K562 (cell line): Measurements from ENCODE around the gene ARHGEF3. TPM values are rescaled to one million over a fixed set of nuclear protein-coding genes. Genes with fewer than 3 reads are reported as not detected.

Experiments
- ATAC-seq: fragments of 200-7000 bp; cut with Tn5 transposase; 3 replicates; pipeline ENCODE4 v1.9.1; 2020; ENCODE audit warnings: moderate library complexity
- BruUV-seq: library from RNA; stranded (reverse); fragments of 400-500 nt; replicated peaks from 2 replicates; lab custom pipeline; 2021; lab: Mats Ljungman, UMichigan
- CTCF ChIA-PET: fragments of 300-600 bp; formaldehyde crosslinking; extraction: SDS; loops from one replicate; lab custom pipeline; 2021; ENCODE audit warnings: low intra/inter-chr PET ratio; lab: Yijun Ruan, JAX
- POLR2A ChIA-PET: fragments of 300-600, 350-650 bp; sonication (Branson Sonifier 250); formaldehyde crosslinking; extraction: SDS; loops from one replicate; lab custom pipeline; 2021; ENCODE audit warnings: antibody characterized with exemption, inconsistent platforms; lab: Yijun Ruan, JAX
- DNase-seq, 4 experiments: peaks; one replicate each; pipeline versions ENCODE4 v3.0.0 to v3.0.0-alpha.2; 2011 to 2018; ENCODE audit warnings: low spot score in 3 of 4, mixed read lengths in 3 of 4; ENCODE audit errors: extremely low read depth in 1 of 4
- FAIRE-seq: peaks from 2 replicates; lab custom pipeline; 2011; peaks lifted over from hg19 to GRCh38; lab: Jason Lieb, UNC
- H2AFZ ChIP-seq: 2 replicates; pipeline ENCODE4 v1.6.0; 2011; ENCODE audit warnings: low read depth, low read length, control low read depth, inconsistent platforms
- H3K27ac ChIP-seq: fragments of 200-600 bp; 3 replicates; pipeline ENCODE4 v1.8.0; 2011; ENCODE audit warnings: low read depth, mild to moderate bottlenecking, control low read depth, inconsistent platforms, low read length, moderate library complexity, mixed read lengths; ENCODE audit errors: extremely low read depth
- H3K27me3 ChIP-seq, 2 experiments: fragments of 300-600 bp in 1 of 2; 2 replicates in 1 of 2; 3 replicates in 1 of 2; pipeline versions ENCODE4 v1.6.0 to v1.8.0; 2011; ENCODE audit warnings: inconsistent platforms in 2 of 2, low read length in 2 of 2, mild to moderate bottlenecking in 1 of 2, mixed read lengths in 1 of 2, moderate library complexity in 1 of 2; ENCODE audit not compliant: control insufficient read depth in 2 of 2, insufficient read depth in 2 of 2
- H3K36me3 ChIP-seq: fragments of 300-600 bp; 3 replicates; pipeline ENCODE4 v1.8.0; 2011; ENCODE audit warnings: mild to moderate bottlenecking, low read length, inconsistent platforms; ENCODE audit not compliant: control insufficient read depth, insufficient read depth
- H3K4me1 ChIP-seq, 2 experiments: fragments of 200-600 bp in 1 of 2; replicated peaks in 1 of 2; 2 replicates in 1 of 2; 3 replicates in 1 of 2; pipeline versions ENCODE4 v1.5.1 to v1.8.0; 2011; ENCODE audit warnings: inconsistent platforms in 2 of 2, low read length in 2 of 2, mild to moderate bottlenecking in 1 of 2, mixed read lengths in 1 of 2, moderate library complexity in 1 of 2; ENCODE audit not compliant: control insufficient read depth in 2 of 2, insufficient read depth in 2 of 2
- H3K4me2 ChIP-seq: 2 replicates; pipeline ENCODE4 v1.6.1; 2011; ENCODE audit warnings: low read length, control low read depth, inconsistent platforms, mixed read lengths; ENCODE audit not compliant: insufficient read depth
- H3K4me3 ChIP-seq: fragments of 200-600 bp; sonication (generic), shearing (Covaris generic); 2 replicates; pipeline ENCODE4 v1.5.1; 2016; ENCODE audit warnings: control low read depth, inconsistent platforms
- H3K79me2 ChIP-seq: fragments of 200-600 bp; 3 replicates; pipeline ENCODE4 v1.8.0; 2011; ENCODE audit warnings: low read length, inconsistent platforms; ENCODE audit not compliant: control insufficient read depth, insufficient read depth
- H3K9ac ChIP-seq, 2 experiments: 2 replicates each; pipeline versions ENCODE4 v1.6.0 to v1.6.1; 2011; ENCODE audit warnings: low read depth in 2 of 2, low read length in 2 of 2, control low read depth in 1 of 2, inconsistent platforms in 1 of 2, mild to moderate bottlenecking in 1 of 2, mixed read lengths in 1 of 2; ENCODE audit not compliant: insufficient read depth in 1 of 2
- H3K9me1 ChIP-seq: one replicate; pipeline ENCODE4 v1.6.0; 2011; ENCODE audit warnings: inconsistent platforms, mild to moderate bottlenecking, low read length, moderate library complexity; ENCODE audit not compliant: control insufficient read depth, insufficient read depth
- H3K9me3 ChIP-seq: replicated peaks from 2 replicates; pipeline ENCODE4 v1.5.1; 2011; ENCODE audit warnings: low read depth, low read length, inconsistent platforms; ENCODE audit not compliant: control insufficient read depth, insufficient read depth
- H4K20me1 ChIP-seq: replicated peaks from 2 replicates; pipeline ENCODE4 v1.6.1; 2011; ENCODE audit warnings: low read length, inconsistent platforms, mixed read lengths; ENCODE audit not compliant: control insufficient read depth, insufficient read depth
- CBX1 ChIP-seq: sonication (generic); IDR thresholded peaks from 2 replicates; pipeline ENCODE4 v1.6.1; 2016; ENCODE audit warnings: antibody characterized with exemption, low read depth, mild to moderate bottlenecking
- EP300 ChIP-seq: IDR thresholded peaks from 2 replicates; pipeline ENCODE4 v1.6.1; 2012; ENCODE audit warnings: low read length, improper control_type of control experiment
- GTF2A2 ChIP-seq: IDR thresholded peaks from 2 replicates; pipeline ENCODE4 v1.6.1; 2016; ENCODE audit warnings: mild to moderate bottlenecking, missing genetic modification characterization, missing compliant biosample characterization
- GTF2E2 ChIP-seq: fragments of 200-800 bp; sonication (Bioruptor generic); IDR thresholded peaks from 2 replicates; pipeline ENCODE4 v1.6.1; 2016; ENCODE audit warnings: missing genetic modification characterization, missing compliant biosample characterization
- HSF4 ChIP-seq: fragments of 250-450 bp; sonication (Bioruptor Pico); IDR thresholded peaks from 2 replicates; pipeline ENCODE4 v2.1.2; 2022; ENCODE audit warnings: mild to moderate bottlenecking, moderate library complexity, borderline replicate concordance
- SMC3 ChIP-seq: conservative IDR thresholded peaks from 2 replicates; pipeline ENCODE4 v1.6.1; 2011; ENCODE audit warnings: low read depth, low read length, improper control_type of control experiment; ENCODE audit not compliant: insufficient read depth
- ZBTB34 ChIP-seq: fragments of 250-450 bp; sonication (Bioruptor Pico); IDR thresholded peaks from 2 replicates; pipeline ENCODE4 v1.8.0; 2021; ENCODE audit warnings: mild to moderate bottlenecking, moderate library complexity
- ZKSCAN3 ChIP-seq: fragments of 250-450 bp; sonication (Bioruptor Pico); IDR thresholded peaks from 2 replicates; pipeline ENCODE4 v1.4.0; 2020
- ZNF696 ChIP-seq: fragments of 250-450 bp; sonication (Bioruptor Pico); conservative IDR thresholded peaks from 2 replicates; pipeline ENCODE4 v1.4.0; 2020; ENCODE audit warnings: mild to moderate bottlenecking, moderate library complexity
- WGBS: fragments of 100-300 bp; shearing (Covaris generic); methylation state at CpG from one replicate; pipeline ENCODE4 v1.1.6; 2016; ENCODE audit warnings: low coverage, mixed read lengths; ENCODE audit not compliant: insufficient coverage; ENCODE audit errors: missing lambda C conversion rate; 5-methylcytosine and 5-hydroxymethylcytosine counted together
- in situ Hi-C: fragments of 300-500 bp; cut with MboI; formaldehyde crosslinking; loops from 4 replicates; pipeline ENCODE4 v1.15.0; 2018; ENCODE audit warnings: inconsistent platforms, mixed read lengths
- intact Hi-C: fragments of 100-400 bp; cut with micrococcal nuclease; formaldehyde crosslinking; loops from 2 replicates; pipeline ENCODE4 v1.14.2; 2022
- polyA plus RNA-seq, 8 experiments: library from polyadenylated mRNA; depleted of rRNA in 4 of 8; stranded (reverse) in 5 of 8; unstranded in 3 of 8; fragments of >200 nt; fragmentation: Nextera tagmentation in 2 of 8; fragmentation: Illumina TruSeq in 1 of 8; extraction: Ambion mirVana in 2 of 8; extraction: Trizol in 1 of 8; gene quantifications; 2 replicates each; pipeline versions ENCODE4 v1.2.1 to v1.2.3, GENCODE V29; 2011 to 2014; ENCODE audit warnings: inconsistent platforms in 1 of 8, missing spikeins in 1 of 8
- total RNA-seq, 7 experiments: library from RNA; depleted of rRNA in 6 of 7; stranded (reverse); fragments of >200 nt in 6 of 7; fragmentation: Illumina TruSeq in 2 of 7; extraction: Trizol in 2 of 7; gene quantifications; 2 replicates each; pipeline versions ENCODE4 v1.2.1 to v1.2.3, GENCODE V29; 2011 to 2021; ENCODE audit warnings: low replicate concordance in 1 of 7

ARHGEF3 gene
- total and polyA plus RNA-seq, 9 of the 15 experiments (the other 6 are each of a cell fraction or from before 2014, with no cell fraction given), result 0.77 to 2.7 (median 1.4) TPM

DNA sequence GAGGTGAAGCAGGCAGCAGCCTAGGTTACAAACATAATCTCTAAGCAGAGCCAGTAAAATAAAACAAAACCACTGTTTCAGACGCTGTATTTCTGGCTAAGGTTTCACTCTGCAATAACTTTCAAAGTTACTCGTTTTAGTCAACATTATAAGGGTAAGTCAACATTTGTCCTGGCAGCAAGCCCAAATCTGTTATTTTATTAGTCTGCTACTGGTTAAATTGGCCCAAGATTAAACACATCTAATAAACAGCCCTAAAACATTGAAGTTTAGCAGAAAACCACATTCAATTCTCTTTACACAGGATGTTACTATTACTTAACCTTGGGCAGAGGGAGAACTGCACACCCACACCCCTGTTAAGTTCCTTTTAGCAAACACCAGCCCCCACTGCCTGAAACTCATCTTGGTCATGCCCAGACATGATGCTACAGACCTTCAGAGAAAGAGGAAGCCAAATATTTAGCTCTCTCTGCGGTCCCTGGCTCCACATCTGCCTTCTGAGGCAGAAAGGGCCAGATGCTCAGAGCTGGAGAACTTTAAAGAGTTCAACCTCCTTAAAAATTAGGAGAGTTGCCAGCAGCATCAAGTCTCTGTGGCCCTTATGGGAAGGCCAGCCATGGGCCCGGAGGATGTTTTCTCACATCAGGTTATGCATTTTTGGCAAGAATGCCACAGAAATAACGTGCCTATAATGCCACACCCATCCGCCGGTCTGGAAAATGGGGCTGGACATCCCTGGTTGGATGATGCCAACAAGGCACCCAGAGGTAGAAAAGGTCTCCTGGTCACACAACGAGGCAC lies 17.9 kb downstream of the ARHGEF3 start:
- H4K20me1 ChIP-seq, result no peaks in the 10 kb centered on the region
- H3K27ac ChIP-seq, result no peak overlapping the region
- FAIRE-seq, result no peak
- peaks cover 2 to 13% of the 10 kb centered on the region in 2 experiments; a peak in 4 of 5 replicates for H3K27me3 ChIP-seq
- no peaks in the 10 kb centered on the region for H3K9me3 ChIP-seq
- H3K9me1 ChIP-seq, result no peaks in the 10 kb centered on the region
- no peak overlapping the region for H2AFZ ChIP-seq
- H3K9ac ChIP-seq, result no peak overlapping the region
- no peak for DNase-seq
- no peaks in the 10 kb centered on the region for H3K36me3 ChIP-seq
- no peaks in the 10 kb centered on the region for H3K4me1 ChIP-seq
- ChIA-PET CTCF (no interaction called here), POLR2A (interaction anchor here (1.6 kb wide), 1 partner anchor 8 kb away, joined by 4 read pairs; no protein-coding TSS in a partner anchor)
- in situ Hi-C loops (loop anchor here (10.0 kb wide), 1 partner anchor 69 kb away; no protein-coding TSS in a partner anchor), intact Hi-C loops (no loop called here)
- no peak overlapping the region for H3K4me2 ChIP-seq
- H3K79me2 ChIP-seq, result no peaks in the 10 kb centered on the region
- no TSS peak for BruUV-seq
- 5% methylated on average over 8 of the region's 8 CpGs for WGBS
- TF ChIP-seq GTF2A2 (no peak), ZNF696 (CRISPR knock-in tag) (no peak), ZBTB34 (CRISPR knock-in tag) (no peak), EP300 (no peak), HSF4 (no peak), SMC3 (no peak), GTF2E2 (tag) (no peak), ZKSCAN3 (CRISPR knock-in tag) (no peak), CBX1 (no peak)
- H3K4me3 ChIP-seq, result no peak overlapping the region
- no peak for ATAC-seq
